Measurements from ENCODE around the gene GNA15.

DNA sequence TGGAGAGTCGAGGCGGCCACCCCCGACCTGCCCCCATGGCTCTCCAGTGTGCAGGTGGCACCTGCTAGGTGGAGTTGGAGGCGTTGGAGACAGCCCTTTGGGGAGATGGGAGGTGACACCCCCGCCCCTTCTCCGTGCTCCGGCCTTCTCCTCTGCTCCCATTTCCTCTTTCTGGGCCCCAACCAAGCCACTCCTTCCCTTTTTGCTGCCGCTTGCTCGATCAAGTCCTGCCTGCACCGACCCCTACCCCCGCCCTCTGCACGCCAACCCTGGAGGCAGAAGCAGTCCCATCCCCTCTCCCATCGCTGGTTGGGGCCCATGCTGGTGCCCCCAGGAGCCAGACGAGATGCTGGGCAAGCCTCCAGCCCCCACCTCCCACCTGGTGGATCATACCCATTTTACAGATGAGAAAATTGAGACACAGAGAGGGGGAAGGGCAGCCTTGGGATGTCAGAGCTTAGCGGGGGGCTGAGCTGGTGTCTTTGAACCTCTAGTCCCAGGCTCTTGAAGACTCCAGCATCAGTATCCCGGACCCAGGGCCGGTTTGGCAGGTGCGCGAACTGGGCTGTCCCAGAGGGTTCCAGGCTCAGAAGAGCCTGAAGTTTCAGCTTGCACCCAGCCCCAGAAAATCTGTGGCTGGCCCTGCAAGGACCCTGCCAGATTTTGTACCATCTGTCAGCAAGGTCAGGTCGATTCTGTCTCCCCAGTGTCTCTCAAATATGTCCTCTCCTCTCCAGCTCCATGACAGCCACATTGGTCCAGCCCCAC lies 10.3 kb downstream of the GNA15 start:
- TF ChIP-seq, protein P1, sequence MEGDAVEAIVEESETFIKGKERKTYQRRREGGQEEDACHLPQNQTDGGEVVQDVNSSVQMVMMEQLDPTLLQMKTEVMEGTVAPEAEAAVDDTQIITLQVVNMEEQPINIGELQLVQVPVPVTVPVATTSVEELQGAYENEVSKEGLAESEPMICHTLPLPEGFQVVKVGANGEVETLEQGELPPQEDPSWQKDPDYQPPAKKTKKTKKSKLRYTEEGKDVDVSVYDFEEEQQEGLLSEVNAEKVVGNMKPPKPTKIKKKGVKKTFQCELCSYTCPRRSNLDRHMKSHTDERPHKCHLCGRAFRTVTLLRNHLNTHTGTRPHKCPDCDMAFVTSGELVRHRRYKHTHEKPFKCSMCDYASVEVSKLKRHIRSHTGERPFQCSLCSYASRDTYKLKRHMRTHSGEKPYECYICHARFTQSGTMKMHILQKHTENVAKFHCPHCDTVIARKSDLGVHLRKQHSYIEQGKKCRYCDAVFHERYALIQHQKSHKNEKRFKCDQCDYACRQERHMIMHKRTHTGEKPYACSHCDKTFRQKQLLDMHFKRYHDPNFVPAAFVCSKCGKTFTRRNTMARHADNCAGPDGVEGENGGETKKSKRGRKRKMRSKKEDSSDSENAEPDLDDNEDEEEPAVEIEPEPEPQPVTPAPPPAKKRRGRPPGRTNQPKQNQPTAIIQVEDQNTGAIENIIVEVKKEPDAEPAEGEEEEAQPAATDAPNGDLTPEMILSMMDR (IDR thresholded peaks at IDR 0.05; ENCODE audit: insufficient read depth, low read length): no peak
- no peak; the same call in 1 of the 2 replicates for TF ChIP-seq POLR2AphosphoS5 (IDR thresholded peaks at IDR 0.05; ENCODE audit: low read depth)
- peak; percentile 97 for TF ChIP-seq SPI1 (IDR thresholded peaks at IDR 0.05; ENCODE audit: borderline replicate concordance, low read depth)
- TF ChIP-seq, protein P2, sequence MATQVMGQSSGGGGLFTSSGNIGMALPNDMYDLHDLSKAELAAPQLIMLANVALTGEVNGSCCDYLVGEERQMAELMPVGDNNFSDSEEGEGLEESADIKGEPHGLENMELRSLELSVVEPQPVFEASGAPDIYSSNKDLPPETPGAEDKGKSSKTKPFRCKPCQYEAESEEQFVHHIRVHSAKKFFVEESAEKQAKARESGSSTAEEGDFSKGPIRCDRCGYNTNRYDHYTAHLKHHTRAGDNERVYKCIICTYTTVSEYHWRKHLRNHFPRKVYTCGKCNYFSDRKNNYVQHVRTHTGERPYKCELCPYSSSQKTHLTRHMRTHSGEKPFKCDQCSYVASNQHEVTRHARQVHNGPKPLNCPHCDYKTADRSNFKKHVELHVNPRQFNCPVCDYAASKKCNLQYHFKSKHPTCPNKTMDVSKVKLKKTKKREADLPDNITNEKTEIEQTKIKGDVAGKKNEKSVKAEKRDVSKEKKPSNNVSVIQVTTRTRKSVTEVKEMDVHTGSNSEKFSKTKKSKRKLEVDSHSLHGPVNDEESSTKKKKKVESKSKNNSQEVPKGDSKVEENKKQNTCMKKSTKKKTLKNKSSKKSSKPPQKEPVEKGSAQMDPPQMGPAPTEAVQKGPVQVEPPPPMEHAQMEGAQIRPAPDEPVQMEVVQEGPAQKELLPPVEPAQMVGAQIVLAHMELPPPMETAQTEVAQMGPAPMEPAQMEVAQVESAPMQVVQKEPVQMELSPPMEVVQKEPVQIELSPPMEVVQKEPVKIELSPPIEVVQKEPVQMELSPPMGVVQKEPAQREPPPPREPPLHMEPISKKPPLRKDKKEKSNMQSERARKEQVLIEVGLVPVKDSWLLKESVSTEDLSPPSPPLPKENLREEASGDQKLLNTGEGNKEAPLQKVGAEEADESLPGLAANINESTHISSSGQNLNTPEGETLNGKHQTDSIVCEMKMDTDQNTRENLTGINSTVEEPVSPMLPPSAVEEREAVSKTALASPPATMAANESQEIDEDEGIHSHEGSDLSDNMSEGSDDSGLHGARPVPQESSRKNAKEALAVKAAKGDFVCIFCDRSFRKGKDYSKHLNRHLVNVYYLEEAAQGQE (IDR thresholded peaks at IDR 0.05; ENCODE audit: insufficient replicate concordance, low read depth): no peak

Measured in HL-60 (cell line).